ENCODE data around the gene TTLL7. TPM values are rescaled to one million over a fixed set of nuclear protein-coding genes. Genes with fewer than 3 reads are reported as not detected.

The TTLL7 gene
- total RNA-seq, 4 donors from 2014 or later, result 3.0 to 15.1 (median 4.4) TPM

DNA sequence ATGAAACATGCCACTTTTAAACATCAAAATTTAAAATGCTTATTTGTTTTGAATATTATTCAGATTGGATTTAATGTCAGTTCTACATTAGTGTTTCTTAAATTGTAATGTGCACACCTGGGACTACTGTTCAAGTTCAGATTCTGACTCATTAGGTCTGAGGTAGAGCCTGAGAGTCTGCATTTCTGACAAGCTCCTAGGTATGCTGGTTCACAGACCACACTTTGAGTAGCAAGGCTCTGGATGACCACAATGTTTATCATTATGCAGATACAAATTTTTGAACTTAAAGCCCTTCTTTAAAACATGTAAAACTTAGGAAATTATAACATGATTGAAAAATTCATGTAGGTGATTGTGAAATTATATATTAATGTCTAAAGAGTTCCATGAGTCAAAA lies 40.2 kb downstream of the TTLL7 start:
- TF ChIP-seq CTCF (IDR thresholded peaks at IDR 0.05), result no peak
- no peak for TF ChIP-seq POLR2A (IDR thresholded peaks at IDR 0.05)
- H3K27ac ChIP-seq, result no peak overlapping the region
- intact Hi-C loops (cut with DNase I), result no loop called here
- no peaks in the 10 kb centered on the region for H3K4me1 ChIP-seq
- no peaks in the 10 kb centered on the region for H3K27me3 ChIP-seq
- no peak overlapping the region for H3K4me3 ChIP-seq
- no peak for DNase-seq
- no peaks in the 10 kb centered on the region for H3K9me3 ChIP-seq
- H3K36me3 ChIP-seq, result no peaks in the 10 kb centered on the region

GRCh38 chr1:83954166-83954823 lies 44.6 kb downstream of the TTLL7 start:
- no peak overlapping the region for H3K27ac ChIP-seq
- no peaks in the 10 kb centered on the region for H3K36me3 ChIP-seq
- no peaks in the 10 kb centered on the region for H3K27me3 ChIP-seq
- no peaks in the 10 kb centered on the region for H3K4me1 ChIP-seq
- H3K4me3 ChIP-seq, result no peak overlapping the region
- no peak for DNase-seq
- intact Hi-C loops (cut with DNase I), result no loop called here
- TF ChIP-seq POLR2A (IDR thresholded peaks at IDR 0.05) (no peak), CTCF (IDR thresholded peaks at IDR 0.05) (no peak)
- 85 to 94% methylated on average over 3 of the region's 3 CpGs for WGBS, 2 donors
- H3K9me3 ChIP-seq, result no peaks in the 10 kb centered on the region

DNA sequence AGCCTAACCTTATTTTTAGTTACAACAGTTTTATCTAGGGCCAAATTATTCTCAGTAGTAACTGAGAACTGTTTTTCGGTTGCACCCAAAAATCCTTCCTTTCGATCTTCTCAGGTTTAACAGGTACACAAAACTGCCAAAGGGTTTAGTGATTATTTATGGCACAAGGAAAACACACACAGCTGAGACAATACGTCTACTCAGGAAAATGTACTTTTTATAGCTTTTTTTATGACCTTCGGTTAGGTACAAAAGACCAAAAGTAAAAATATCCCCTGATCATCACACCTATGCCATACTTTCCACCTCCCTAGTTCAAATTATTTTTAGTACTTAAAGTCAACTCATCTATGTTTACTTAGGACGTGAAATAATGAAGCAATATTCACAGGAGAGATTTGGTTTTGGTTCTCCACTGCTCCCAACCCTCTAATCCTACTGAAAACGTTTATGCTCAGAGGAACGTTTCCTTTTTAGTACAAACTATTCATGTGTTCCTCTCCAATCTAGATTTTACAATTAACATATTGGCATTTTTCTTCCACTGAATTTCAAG lies 48.7 kb downstream of the TTLL7 start:
- no peak for DNase-seq
- intact Hi-C loops (cut with DNase I), result no loop called here
- H3K4me3 ChIP-seq, result no peak overlapping the region
- no peaks in the 10 kb centered on the region for H3K9me3 ChIP-seq
- H3K36me3 ChIP-seq, result no peaks in the 10 kb centered on the region
- TF ChIP-seq CTCF (IDR thresholded peaks at IDR 0.05) (no peak), POLR2A (IDR thresholded peaks at IDR 0.05) (no peak)
- WGBS, 2 donors, result 59 to 69% methylated on average over 7 of the region's 7 CpGs
- no peaks in the 10 kb centered on the region for H3K4me1 ChIP-seq
- no peak overlapping the region for H3K27ac ChIP-seq
- H3K27me3 ChIP-seq, result no peaks in the 10 kb centered on the region

GRCh38 chr1:83942914-83943313 lies 56.0 kb downstream of the TTLL7 start:
- WGBS, 2 donors, result 36 to 71% methylated on average over 3 of the region's 3 CpGs
- no peak for DNase-seq
- Histone ChIP-seq H3K27ac (no peak overlapping the region), H3K36me3 (no peaks in the 10 kb centered on the region), H3K4me3 (no peak overlapping the region), H3K27me3 (no peaks in the 10 kb centered on the region), H3K9me3 (no peaks in the 10 kb centered on the region), H3K4me1 (no peaks in the 10 kb centered on the region)
- intact Hi-C loops (cut with DNase I), result no loop called here
- TF ChIP-seq CTCF (IDR thresholded peaks at IDR 0.05) (peak in 1 of 6 experiments; percentile 31), POLR2A (IDR thresholded peaks at IDR 0.05) (no peak)

DNA sequence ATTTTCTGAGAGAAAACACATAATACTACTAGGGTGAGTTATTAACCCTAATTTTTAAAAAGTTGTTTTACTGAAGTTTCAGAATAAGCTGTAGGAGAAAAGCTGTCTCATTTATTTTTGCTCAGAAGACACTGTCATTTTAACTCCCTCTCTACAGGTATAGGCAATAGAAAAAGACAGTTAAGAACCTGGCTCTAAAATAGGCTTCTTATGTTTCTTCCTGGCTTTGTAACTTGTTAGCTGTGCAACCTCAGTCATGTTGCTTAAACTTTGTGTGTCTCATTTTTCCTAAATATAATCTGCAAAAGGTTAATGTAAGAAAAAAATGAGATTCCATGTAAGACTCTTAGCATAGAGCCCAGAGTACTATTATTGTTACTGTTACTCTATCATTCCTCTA lies 64.4 kb downstream of the TTLL7 start:
- Histone ChIP-seq H3K4me1 (no peaks in the 10 kb centered on the region), H3K27me3 (no peaks in the 10 kb centered on the region), H3K36me3 (no peaks in the 10 kb centered on the region), H3K4me3 (no peak overlapping the region), H3K9me3 (no peaks in the 10 kb centered on the region), H3K27ac (no peak overlapping the region)
- TF ChIP-seq POLR2A (IDR thresholded peaks at IDR 0.05) (no peak), CTCF (IDR thresholded peaks at IDR 0.05) (no peak)
- intact Hi-C loops (cut with DNase I), result loop anchor here (5.0 kb wide), 1 partner anchor 188 kb away; no protein-coding TSS in a partner anchor
- no peak for DNase-seq

Measured in esophagus squamous epithelium (tissue), 5 donors.